GM23338 (cell line): ENCODE results near the gene TSPOAP1. TPM values are rescaled to one million over a fixed set of nuclear protein-coding genes. Genes with fewer than 3 reads are reported as not detected.

ENCODE experiments used
- ATAC-seq: fragments of 200-7000 bp; cut with Tn5 transposase; 3 replicates; pipeline ENCODE4 v1.9.1; 2020
- DNase-seq: peaks from one replicate; pipeline ENCODE4 v3.0.0-alpha.2; 2015; ENCODE audit warnings: low spot score
- H2AFZ ChIP-seq: fragments of 200-600 bp; sonication (generic); 2 replicates; pipeline ENCODE4 v1.8.0; 2016; ENCODE audit warnings: antibody characterized with exemption, mild to moderate bottlenecking, moderate library complexity
- H3F3A ChIP-seq: fragments of 200-600 bp; sonication (generic); replicated peaks from 2 replicates; pipeline ENCODE4 v1.8.0; 2017; ENCODE audit warnings: antibody characterized with exemption, mixed run types, low read depth
- H3K27ac ChIP-seq: fragments of 200-600 bp; sonication (generic); 2 replicates; pipeline ENCODE4 v1.6.1; 2016; ENCODE audit warnings: low read depth
- H3K27me3 ChIP-seq: fragments of 200-600 bp; sonication (generic); 2 replicates; pipeline ENCODE4 v1.8.0; 2016; ENCODE audit warnings: mild to moderate bottlenecking, mixed run types, moderate library complexity; ENCODE audit not compliant: insufficient read depth
- H3K36me3 ChIP-seq: fragments of 200-600 bp; sonication (generic); 2 replicates; pipeline ENCODE4 v1.8.0; 2016; ENCODE audit warnings: mild to moderate bottlenecking; ENCODE audit not compliant: insufficient read depth
- H3K4me1 ChIP-seq: fragments of 200-600 bp; sonication (generic); 2 replicates; pipeline ENCODE4 v1.8.0; 2016; ENCODE audit warnings: mild to moderate bottlenecking, moderate library complexity; ENCODE audit not compliant: insufficient read depth
- H3K4me2 ChIP-seq: fragments of 200-600 bp; sonication (generic); 2 replicates; pipeline ENCODE4 v1.7.1; 2017; ENCODE audit warnings: mixed run types
- H3K4me3 ChIP-seq: fragments of 200-600 bp; sonication (generic); 2 replicates; pipeline ENCODE4 v1.6.1; 2016; ENCODE audit warnings: mixed run types
- H3K79me2 ChIP-seq: fragments of 200-600 bp; sonication (generic); replicated peaks from 2 replicates; pipeline ENCODE4 v1.8.0; 2017; ENCODE audit warnings: mild to moderate bottlenecking; ENCODE audit not compliant: insufficient read depth
- H3K9me2 ChIP-seq: fragments of 200-600 bp; sonication (generic); 2 replicates; pipeline ENCODE4 v1.8.0; 2017; ENCODE audit not compliant: insufficient read depth
- H4K20me1 ChIP-seq: fragments of 200-600 bp; sonication (generic); replicated peaks from 2 replicates; pipeline ENCODE4 v1.8.0; 2017; ENCODE audit warnings: mild to moderate bottlenecking; ENCODE audit not compliant: insufficient read depth
- H3K27ac Mint-ChIP-seq: 2 replicates; pipeline ENCODE4 v1.8.0; 2020; ENCODE audit warnings: inconsistent platforms, mild to moderate bottlenecking, moderate library complexity, mixed read lengths
- H3K27me3 Mint-ChIP-seq: 3 replicates; pipeline ENCODE4 v1.8.0; 2022; ENCODE audit warnings: low read depth, mild to moderate bottlenecking, moderate library complexity, mixed read lengths, inconsistent platforms; ENCODE audit not compliant: insufficient read depth, poor library complexity
- H3K36me3 Mint-ChIP-seq: 3 replicates; pipeline ENCODE4 v1.8.0; 2021; ENCODE audit warnings: low read depth, mild to moderate bottlenecking, inconsistent platforms, moderate library complexity, mixed read lengths
- H3K4me1 Mint-ChIP-seq: 3 replicates; pipeline ENCODE4 v1.8.0; 2020; ENCODE audit warnings: mild to moderate bottlenecking, inconsistent platforms, mixed read lengths
- H3K4me3 Mint-ChIP-seq: 3 replicates; pipeline ENCODE4 v1.8.0; 2021; ENCODE audit warnings: moderate library complexity, mild to moderate bottlenecking, inconsistent platforms, mixed read lengths
- H3K9me3 Mint-ChIP-seq: 3 replicates; pipeline ENCODE4 v1.8.0; 2020; ENCODE audit warnings: moderate library complexity, mild to moderate bottlenecking, inconsistent platforms, mixed read lengths
- CREB1 ChIP-seq: fragments of 250-450 bp; sonication (Bioruptor Pico); IDR thresholded peaks from 2 replicates; pipeline ENCODE4 v1.5.0; 2020; ENCODE audit warnings: low read depth, mild to moderate bottlenecking, moderate library complexity
- POLR2AphosphoS5 ChIP-seq: IDR thresholded peaks from 2 replicates; pipeline ENCODE4 v1.6.1; 2016; ENCODE audit warnings: antibody characterized with exemption, low read depth
- STAT1 ChIP-seq: IDR thresholded peaks from one replicate; pipeline ENCODE4 v1.6.1; 2016; ENCODE audit warnings: antibody characterized with exemption; ENCODE audit not compliant: unreplicated experiment
- ZNF114 ChIP-seq: fragments of 250-450 bp; sonication (Bioruptor Pico); IDR thresholded peaks from 2 replicates; pipeline ENCODE4 v1.5.0; 2020; ENCODE audit warnings: mild to moderate bottlenecking, moderate library complexity
- ZNF331 ChIP-seq: fragments of 250-450 bp; sonication (Bioruptor Pico); IDR thresholded peaks from 2 replicates; pipeline ENCODE4 v1.5.0; 2020; ENCODE audit warnings: low read depth, mild to moderate bottlenecking, moderate library complexity
- polyA plus RNA-seq: library from polyadenylated mRNA; unstranded; fragments of >200 nt; fragmentation: Nextera tagmentation; extraction: Ambion mirVana; gene quantifications from 2 replicates; pipeline ENCODE4 v1.2.1, GENCODE V29; 2016
- total RNA-seq: library from RNA; depleted of rRNA; stranded (reverse); fragments of >200 nt; shearing (Covaris generic); gene quantifications from 2 replicates; pipeline ENCODE4 v1.2.3, GENCODE V29; 2014
- TF ChIP-seq, protein P1 (sequence below): fragments of 250-450 bp; sonication (Bioruptor Pico); IDR thresholded peaks from 2 replicates; pipeline ENCODE4 v1.5.0; 2020; ENCODE audit warnings: mild to moderate bottlenecking, moderate library complexity
- TF ChIP-seq, protein P2 (sequence below): IDR thresholded peaks from 2 replicates; pipeline ENCODE4 v1.6.1; 2016; ENCODE audit warnings: antibody characterized with exemption
- TF ChIP-seq, protein P3 (sequence below), 2 experiments: fragments of 200-600 bp in 1 of 2; sonication (generic) in 1 of 2; conservative IDR thresholded peaks; 2 replicates each; pipeline versions ENCODE4 v1.5.1 to v1.6.1; 2016 to 2017; ENCODE audit warnings: antibody characterized with exemption in 2 of 2, low read depth in 2 of 2, mild to moderate bottlenecking in 2 of 2, moderate library complexity in 1 of 2

TSPOAP1 gene
- total and polyA plus RNA-seq, 2 experiments from 2014 or later = 7.3 to 11.8 TPM

DNA sequence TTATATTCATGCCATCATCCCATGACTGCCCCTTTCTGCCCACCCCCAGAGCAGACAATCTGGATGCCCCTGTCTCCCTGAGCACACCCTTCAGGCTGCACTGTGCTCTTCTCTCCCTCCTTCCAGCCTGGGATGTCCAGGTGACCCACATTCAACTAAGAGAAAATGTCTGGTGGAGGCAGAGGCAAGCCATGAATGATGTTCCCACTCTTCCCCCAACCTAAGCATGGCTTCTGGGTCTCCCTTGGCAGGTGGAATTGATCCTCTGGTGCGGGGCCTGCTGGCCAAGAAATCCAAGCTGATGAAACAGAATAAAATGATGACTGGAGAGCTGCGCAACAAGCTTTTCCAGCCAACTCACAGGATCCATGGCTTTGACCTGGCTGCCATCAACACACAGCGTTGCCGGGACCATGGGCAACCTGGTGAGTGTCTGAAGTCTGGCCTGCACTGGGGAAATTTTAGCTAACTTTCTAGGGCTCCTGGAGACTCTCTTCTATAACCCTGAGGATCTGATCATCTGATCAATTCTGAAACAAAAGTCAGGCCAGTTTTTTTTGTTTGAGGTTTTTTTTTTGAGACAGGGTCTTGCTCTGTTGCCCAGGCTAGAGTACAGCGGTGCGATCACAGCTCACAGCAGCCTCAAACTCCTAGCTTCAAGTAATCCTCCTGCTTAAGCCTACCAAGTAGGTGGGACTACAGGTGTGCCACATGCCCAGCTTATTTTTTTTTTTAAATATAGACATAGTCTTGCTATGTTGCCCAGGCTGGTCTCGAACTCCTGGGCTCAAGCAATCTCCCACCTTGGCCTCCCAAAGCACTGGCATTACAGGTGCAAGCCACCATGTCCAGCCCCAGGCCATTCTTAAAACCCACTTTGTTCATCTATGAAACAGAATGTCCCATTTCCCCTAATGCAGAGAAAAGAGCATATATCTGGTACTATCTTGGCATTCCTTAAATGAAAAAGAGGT is 62.4 kb downstream of the TSPOAP1 start:
- Histone ChIP-seq H3K4me2 (no peak overlapping the region), H3K4me1 (no peaks in the 10 kb centered on the region), H2AFZ (no peak overlapping the region), H3K79me2 (no peaks in the 10 kb centered on the region), H3K36me3 (no peaks in the 10 kb centered on the region), H3K4me3 (no peak overlapping the region), H4K20me1 (no peaks in the 10 kb centered on the region), H3K9me2 (no peaks in the 10 kb centered on the region), H3K27me3 (peaks cover 3% of the 10 kb centered on the region; the same call in 1 of the 2 replicates), H3K27ac (no peak overlapping the region), H3F3A (no peaks in the 10 kb centered on the region)
- Mint-ChIP-seq H3K4me1 (no peaks in the 10 kb centered on the region), H3K27ac (no peak overlapping the region), H3K36me3 (no peaks in the 10 kb centered on the region), H3K27me3 (peaks cover 9% of the 10 kb centered on the region), H3K9me3 (no peaks in the 10 kb centered on the region), H3K4me3 (no peak overlapping the region)
- TF ChIP-seq, protein P1, sequence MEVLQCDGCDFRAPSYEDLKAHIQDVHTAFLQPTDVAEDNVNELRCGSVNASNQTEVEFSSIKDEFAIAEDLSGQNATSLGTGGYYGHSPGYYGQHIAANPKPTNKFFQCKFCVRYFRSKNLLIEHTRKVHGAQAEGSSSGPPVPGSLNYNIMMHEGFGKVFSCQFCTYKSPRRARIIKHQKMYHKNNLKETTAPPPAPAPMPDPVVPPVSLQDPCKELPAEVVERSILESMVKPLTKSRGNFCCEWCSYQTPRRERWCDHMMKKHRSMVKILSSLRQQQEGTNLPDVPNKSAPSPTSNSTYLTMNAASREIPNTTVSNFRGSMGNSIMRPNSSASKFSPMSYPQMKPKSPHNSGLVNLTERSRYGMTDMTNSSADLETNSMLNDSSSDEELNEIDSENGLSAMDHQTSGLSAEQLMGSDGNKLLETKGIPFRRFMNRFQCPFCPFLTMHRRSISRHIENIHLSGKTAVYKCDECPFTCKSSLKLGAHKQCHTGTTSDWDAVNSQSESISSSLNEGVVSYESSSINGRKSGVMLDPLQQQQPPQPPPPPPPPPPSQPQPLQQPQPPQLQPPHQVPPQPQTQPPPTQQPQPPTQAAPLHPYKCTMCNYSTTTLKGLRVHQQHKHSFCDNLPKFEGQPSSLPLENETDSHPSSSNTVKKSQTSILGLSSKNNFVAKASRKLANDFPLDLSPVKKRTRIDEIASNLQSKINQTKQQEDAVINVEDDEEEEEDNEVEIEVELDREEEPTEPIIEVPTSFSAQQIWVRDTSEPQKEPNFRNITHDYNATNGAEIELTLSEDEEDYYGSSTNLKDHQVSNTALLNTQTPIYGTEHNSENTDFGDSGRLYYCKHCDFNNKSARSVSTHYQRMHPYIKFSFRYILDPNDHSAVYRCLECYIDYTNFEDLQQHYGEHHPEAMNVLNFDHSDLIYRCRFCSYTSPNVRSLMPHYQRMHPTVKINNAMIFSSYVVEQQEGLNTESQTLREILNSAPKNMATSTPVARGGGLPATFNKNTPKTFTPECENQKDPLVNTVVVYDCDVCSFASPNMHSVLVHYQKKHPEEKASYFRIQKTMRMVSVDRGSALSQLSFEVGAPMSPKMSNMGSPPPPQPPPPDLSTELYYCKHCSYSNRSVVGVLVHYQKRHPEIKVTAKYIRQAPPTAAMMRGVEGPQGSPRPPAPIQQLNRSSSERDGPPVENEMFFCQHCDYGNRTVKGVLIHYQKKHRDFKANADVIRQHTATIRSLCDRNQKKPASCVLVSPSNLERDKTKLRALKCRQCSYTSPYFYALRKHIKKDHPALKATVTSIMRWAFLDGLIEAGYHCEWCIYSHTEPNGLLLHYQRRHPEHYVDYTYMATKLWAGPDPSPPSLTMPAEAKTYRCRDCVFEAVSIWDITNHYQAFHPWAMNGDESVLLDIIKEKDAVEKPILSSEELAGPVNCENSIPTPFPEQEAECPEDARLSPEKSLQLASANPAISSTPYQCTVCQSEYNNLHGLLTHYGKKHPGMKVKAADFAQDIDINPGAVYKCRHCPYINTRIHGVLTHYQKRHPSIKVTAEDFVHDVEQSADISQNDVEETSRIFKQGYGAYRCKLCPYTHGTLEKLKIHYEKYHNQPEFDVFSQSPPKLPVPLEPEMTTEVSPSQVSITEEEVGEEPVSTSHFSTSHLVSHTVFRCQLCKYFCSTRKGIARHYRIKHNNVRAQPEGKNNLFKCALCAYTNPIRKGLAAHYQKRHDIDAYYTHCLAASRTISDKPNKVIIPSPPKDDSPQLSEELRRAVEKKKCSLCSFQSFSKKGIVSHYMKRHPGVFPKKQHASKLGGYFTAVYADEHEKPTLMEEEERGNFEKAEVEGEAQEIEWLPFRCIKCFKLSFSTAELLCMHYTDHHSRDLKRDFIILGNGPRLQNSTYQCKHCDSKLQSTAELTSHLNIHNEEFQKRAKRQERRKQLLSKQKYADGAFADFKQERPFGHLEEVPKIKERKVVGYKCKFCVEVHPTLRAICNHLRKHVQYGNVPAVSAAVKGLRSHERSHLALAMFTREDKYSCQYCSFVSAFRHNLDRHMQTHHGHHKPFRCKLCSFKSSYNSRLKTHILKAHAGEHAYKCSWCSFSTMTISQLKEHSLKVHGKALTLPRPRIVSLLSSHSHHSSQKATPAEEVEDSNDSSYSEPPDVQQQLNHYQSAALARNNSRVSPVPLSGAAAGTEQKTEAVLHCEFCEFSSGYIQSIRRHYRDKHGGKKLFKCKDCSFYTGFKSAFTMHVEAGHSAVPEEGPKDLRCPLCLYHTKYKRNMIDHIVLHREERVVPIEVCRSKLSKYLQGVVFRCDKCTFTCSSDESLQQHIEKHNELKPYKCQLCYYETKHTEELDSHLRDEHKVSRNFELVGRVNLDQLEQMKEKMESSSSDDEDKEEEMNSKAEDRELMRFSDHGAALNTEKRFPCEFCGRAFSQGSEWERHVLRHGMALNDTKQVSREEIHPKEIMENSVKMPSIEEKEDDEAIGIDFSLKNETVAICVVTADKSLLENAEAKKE (CRISPR knock-in tag) = no peak
- TF ChIP-seq ZNF331 (no peak), CREB1 (CRISPR knock-in tag) (no peak), ZNF114 (CRISPR knock-in tag) (no peak), STAT1 (no peak), POLR2AphosphoS5 (no peak)
- TF ChIP-seq, protein P2, sequence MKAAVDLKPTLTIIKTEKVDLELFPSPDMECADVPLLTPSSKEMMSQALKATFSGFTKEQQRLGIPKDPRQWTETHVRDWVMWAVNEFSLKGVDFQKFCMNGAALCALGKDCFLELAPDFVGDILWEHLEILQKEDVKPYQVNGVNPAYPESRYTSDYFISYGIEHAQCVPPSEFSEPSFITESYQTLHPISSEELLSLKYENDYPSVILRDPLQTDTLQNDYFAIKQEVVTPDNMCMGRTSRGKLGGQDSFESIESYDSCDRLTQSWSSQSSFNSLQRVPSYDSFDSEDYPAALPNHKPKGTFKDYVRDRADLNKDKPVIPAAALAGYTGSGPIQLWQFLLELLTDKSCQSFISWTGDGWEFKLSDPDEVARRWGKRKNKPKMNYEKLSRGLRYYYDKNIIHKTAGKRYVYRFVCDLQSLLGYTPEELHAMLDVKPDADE = no peak
- TF ChIP-seq, protein P3, sequence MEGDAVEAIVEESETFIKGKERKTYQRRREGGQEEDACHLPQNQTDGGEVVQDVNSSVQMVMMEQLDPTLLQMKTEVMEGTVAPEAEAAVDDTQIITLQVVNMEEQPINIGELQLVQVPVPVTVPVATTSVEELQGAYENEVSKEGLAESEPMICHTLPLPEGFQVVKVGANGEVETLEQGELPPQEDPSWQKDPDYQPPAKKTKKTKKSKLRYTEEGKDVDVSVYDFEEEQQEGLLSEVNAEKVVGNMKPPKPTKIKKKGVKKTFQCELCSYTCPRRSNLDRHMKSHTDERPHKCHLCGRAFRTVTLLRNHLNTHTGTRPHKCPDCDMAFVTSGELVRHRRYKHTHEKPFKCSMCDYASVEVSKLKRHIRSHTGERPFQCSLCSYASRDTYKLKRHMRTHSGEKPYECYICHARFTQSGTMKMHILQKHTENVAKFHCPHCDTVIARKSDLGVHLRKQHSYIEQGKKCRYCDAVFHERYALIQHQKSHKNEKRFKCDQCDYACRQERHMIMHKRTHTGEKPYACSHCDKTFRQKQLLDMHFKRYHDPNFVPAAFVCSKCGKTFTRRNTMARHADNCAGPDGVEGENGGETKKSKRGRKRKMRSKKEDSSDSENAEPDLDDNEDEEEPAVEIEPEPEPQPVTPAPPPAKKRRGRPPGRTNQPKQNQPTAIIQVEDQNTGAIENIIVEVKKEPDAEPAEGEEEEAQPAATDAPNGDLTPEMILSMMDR (conservative IDR thresholded peaks at IDR 0.05; ENCODE audit: low read depth in 2 of 2) = no peak
- DNase-seq = no peak
- ATAC-seq = no peak
